Measurements from ENCODE around the gene MAP3K4.

The MAP3K4 gene

DNA sequence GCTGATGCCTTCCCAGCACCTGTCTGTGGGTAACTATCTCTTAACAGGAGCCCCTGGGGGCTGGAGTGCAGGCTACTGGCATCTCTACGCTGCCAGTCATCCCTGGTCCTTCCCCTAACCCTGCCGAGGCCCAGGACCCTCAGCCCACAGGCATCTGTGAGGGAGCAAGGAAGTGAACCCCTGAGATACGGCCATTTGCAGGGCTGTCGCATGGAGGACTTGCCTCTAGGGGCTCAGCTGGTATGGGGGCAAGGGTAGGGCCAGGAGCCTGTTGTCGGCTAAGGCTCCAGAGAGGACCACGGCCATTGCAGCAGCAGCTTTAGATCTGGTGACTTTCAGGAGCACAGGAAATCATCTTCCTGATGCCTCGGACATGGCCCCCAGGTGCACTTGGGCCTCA, 49.7 kb downstream of the MAP3K4 start:
- DNase-seq, result no peak

DNA sequence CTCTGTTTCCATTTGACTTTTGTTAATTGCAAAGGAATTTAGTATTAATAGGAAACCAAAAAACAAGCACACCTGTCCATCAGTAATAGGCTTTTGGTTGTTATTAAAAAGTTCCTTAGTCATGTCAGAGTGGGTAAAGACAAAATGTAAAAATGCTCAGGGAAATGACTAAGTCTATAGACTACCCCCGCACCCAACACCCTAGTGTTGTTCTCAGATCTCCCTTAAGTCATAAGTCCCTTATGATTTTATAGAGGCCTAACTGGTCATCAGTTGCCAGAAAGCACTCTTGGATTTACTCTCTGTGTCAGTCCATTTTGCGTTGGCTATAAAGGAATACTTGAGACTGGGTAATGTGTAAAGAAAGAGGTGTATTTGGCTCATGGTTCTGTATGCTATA, 52.8 kb downstream of the MAP3K4 start:
- no peak for DNase-seq

- DNase-seq, result no peak
Observed at GRCh38 chr6:161048641-161049040, 57.1 kb downstream of the MAP3K4 start.

GRCh38 chr6:161050134-161050765, 58.7 kb downstream of the MAP3K4 start:
- DNase-seq, result peak in 1 of 5 donors; percentile 15

GRCh38 chr6:161053103-161053502, 61.5 kb downstream of the MAP3K4 start:
- DNase-seq, result no peak

GRCh38 chr6:161054876-161055275, 63.3 kb downstream of the MAP3K4 start:
- no peak for DNase-seq

DNA sequence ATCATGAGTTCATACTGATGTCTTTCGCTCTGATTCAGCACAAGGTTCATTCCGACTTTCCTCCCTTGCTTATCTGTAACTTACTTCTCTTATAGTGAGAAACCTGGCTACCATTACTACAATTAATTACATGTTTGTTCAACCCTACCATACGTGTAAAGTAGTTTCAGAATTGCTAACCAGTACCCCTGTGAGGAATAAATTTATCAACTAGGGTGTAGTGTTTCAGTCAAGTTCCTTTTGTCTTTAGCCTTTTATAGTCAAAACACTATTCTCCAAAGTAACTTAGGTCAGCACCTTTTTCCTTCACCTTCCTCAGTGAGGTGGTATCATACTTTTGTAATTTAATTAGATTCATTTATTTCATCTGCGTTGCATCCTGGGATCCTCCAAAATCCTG, 64.9 kb downstream of the MAP3K4 start:
- no peak for DNase-seq

DNA sequence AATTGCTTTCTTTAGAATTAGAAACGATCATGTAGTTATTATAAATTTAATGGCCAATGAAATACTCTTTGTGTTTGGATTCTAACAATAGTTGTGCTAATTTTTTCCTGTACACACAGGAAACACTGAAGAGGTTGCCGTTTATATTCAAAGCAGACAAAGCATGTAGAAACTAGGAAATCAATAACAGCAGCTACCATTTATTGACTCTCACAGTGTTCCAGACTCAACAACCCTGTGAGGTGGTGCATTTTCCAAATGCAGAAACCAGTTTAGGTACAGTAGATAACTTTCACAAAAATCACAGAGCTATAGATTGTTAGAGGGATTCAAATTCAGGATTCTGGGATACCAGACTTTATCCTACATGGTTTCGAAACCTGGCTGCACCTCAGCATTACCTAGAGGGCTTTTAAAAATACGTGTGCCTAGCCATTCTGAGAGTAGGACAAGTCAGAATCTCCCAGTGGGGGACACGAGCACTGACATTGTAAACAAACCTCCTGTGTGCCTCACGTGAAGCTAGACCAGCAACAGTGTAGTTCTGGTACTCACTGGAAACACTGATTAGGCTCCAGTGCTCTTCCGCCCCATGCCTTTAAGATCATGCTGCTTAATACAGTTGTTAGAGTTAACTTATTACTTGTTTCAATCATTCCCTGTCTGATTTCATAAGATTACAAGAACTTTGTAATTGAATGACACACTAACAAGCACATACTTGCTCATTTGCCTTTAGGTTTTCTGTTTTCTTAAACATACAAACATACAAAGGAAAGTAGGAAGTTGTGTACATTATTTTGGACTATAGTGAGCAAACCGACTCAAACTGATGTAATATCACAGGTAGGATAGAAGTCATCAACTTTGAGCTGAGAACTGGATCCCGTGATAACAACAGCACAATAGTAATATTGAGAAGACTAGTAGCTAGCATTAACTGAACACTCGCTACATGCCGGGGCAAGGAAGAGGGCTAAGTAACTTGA, 65.8 kb downstream of the MAP3K4 start:
- DNase-seq, result no peak

- no peak for DNase-seq
Observed at GRCh38 chr6:161058741-161059140, 67.2 kb downstream of the MAP3K4 start.

DNA sequence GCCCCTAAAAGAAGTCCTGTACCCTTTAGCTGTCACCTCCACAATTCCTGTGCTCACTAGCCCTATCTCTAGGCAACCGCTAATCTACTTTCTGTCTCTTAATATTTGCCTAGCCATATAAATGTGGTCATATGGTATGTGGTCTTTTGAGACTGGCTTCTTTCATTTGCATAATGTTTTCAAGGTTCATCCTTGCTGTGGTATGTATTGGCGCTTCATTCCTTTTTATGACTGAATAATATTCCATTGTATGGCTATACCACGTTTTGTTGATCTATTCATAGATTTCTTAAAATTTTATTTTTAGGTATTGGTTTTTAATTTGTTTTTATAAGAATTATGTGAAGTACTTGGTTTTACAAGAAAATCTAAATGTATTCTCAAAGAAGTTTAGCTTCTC, 70.0 kb downstream of the MAP3K4 start:
- DNase-seq, result no peak

- DNase-seq, result no peak
Observed at GRCh38 chr6:161064915-161065314, 73.3 kb downstream of the MAP3K4 start.

DNA sequence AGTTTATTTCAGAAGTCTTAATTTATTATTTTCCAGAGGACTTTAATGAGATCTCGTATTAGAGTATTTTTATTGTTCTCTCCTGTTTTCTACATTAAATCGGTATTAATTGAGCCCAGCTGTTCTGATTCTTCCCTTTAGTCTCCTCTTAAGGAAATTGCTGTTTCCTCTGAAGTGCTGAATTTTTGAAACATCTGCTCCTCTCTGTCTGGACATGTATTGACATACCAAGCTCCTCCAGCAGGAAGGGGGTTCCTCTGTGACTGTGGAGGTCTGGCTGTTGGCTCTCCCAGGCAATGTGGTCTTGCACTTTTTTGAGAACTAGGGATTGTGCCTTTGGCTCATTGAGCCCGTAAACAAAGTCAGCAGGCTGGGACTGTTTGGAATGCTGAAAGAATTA, 74.9 kb downstream of the MAP3K4 start:
- DNase-seq, result no peak

DNA sequence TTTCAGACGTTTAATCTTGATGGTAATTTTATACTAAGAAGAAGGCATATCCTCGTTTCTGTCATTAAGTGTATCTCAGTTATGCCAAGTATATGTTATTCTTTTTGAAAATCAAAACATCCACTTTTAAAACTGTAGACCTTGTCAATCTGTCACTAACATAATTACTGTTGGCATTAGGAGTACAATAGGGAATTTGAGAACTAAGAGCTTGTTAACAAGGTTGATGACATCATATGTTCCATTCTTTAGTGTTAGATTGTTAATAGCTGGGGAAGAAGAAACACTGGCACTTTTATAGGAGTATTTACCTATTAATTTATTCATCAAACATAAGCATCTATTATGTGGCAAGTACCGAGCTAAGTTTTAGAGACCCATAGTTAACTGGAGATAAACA, 76.2 kb downstream of the MAP3K4 start:
- no peak for DNase-seq

- no peak for DNase-seq
Observed at GRCh38 chr6:161068321-161068741, 76.8 kb downstream of the MAP3K4 start.

DNA sequence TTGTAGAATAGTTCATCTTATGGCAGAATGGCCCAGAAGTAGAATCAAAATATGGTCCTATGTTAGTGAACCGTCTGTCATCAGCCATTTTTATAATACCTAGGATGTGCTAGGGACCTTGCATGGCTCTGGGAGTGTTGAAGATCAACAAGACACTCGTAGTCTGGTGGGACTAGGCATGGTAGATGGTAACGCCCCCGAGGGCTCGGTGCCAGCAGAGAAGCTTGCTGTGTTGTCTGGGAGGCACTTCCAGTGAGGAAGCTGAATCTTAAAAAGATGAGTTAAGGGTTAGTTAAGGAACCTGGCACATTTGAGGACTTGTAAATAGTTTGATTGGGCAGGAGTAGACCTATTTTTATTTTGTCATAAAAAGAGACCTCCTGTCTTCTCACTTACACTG, 82.4 kb downstream of the MAP3K4 start:
- DNase-seq, result no peak

GRCh38 chr6:161074496-161075121, 83.0 kb downstream of the MAP3K4 start:
- no peak for DNase-seq

GRCh38 chr6:161076181-161076677, 84.7 kb downstream of the MAP3K4 start:
- DNase-seq, result peak in 3 of 5 donors; percentile 28 to 34 (median 30)

- peak in 3 of 5 donors; percentile 29 to 44 (median 30) for DNase-seq
Observed at GRCh38 chr6:161079566-161080262, 88.1 kb downstream of the MAP3K4 start.

DNA sequence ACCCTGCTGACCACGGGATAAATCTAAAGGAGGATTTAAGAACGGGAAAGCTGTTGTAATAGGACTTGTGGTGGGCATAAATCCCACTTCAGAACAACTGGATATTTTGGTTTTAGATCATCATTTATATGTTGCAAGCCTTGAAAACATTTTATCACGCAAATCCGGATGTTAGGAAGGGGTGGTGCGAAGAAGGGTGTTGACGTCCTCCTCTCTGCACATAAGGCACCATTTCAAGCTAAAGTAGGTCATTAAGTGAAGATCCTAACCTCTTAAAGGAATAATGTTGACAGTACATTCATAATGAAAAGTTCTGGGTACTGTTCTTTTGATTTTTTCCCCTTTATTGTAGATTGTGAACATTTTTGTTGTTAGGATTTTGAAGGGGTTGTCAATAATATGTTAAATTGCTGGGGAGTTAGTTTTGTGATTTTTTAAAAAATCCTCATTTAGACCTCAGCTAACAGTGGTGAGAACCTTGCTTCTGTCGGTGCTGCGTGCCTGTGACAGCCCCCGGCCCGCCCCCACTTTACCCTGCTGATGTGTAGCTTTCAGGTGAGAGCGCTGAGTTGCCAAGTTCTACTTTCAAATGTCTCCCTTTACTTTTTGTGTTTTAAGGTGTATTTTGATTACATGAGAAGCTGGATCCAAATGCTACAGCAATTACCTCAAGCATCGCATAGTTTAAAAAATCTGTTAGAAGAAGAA, 88.8 kb downstream of the MAP3K4 start:
- DNase-seq, result no peak

- DNase-seq, result no peak
Observed at GRCh38 chr6:161082215-161082614, 90.6 kb downstream of the MAP3K4 start.

GRCh38 chr6:161085246-161085645, 93.7 kb downstream of the MAP3K4 start:
- DNase-seq, result peak in 1 of 5 donors; percentile 12
